ENCODE measurements around the gene RTN4R.
A peak's percentile ranks its signal among the peaks of the same experiment; 100 is the strongest.
"Not testable (repeated sequence)": the region's sequence is repeated elsewhere in the genome, so short reads cannot be mapped to it uniquely, and the experiment has no call there.

The RTN4R gene

DNA sequence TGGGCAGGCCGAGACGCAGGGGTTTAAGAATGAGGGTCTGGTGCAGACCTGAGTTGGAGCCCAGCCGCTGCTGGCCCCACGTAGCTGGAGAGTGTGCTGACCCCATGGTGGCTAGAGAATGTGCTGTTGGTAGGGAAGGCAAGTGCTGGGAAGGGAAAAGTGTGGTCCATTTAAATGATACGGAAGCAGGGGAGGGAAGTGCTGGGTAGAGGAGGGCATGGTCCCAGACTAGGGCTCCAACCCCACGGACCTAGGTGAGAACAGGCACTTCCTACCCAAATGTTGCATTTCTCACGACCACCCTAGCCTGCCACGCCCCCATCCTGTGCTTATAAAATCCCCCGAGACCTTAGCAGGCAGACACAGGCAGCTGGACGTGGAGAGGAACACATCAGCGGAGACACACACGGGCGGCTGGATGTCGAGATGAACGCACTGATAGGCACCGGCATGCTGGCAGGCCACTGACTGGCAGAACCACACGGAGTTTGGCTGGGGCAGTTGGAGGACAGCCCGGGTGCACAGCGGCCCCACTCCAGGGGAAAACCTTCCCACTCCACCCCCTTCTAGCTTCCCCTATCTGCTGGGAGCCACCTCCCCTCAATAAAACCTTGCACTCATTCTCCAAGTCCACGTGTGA is 18.8 kb upstream of the RTN4R start:
- not testable (repeated sequence) for DNase-seq (ENCODE audit: low spot score)

DNA sequence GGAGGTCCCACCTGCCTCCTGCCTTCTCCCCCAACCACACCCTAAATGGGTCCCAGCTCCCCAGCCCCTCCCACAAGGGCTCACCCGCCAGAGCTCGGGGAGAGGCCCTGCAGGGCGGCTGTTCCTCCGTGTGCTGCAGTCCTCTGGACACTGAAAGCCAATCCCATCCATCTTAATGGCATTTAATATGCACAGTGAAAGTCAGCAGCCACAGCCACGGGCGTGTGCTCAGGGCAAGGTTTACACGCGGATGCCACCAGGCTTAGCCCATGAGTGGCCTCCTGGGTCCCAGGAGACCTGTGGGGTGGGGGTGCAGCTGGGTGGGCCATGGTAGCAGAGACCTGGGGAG is 18.2 kb upstream of the RTN4R start:
- DNase-seq (ENCODE audit: low spot score), result not testable (repeated sequence)

DNA sequence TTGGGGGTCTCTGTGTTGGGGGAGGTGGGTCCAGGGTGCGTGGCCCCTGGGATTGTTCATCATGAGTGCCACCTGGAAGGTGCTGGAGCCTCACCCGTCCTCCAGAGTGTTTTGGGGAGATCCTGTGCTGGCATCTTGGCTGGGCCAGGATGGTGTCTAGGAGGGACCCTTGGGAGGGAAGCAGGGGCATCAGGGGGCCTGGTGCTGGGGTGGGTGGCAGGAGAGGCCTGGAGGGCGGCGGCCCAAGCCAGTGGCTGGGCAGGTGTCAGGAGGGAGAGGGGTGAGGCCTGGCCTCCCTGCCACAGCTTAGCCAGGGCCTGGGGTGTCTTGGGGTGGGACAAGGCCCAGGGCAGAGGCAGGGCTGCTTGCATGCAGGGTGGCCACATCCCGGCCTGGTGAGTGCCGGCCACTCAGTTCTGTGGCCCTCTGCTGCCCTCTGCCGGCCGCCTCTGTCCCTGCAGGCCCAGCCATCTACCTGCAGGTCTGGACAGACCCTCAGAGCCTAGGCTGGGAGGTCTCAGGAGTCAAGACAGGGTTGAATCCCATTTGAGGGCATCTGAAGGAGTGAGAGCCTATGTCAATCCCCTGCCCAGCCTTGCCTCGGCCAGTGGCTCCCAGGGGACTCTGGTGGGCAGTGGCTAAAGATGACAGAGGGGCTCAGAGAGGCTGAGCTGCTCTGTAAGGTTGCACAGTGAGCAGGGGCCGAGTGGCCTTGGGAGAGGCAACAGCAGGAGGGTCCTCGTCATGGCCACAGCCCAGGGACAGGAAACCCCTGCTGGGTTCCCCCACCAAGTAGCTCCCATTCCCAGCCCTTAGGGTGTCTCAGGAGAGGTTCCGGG is 17.6 kb upstream of the RTN4R start:
- peak; percentile 67 for DNase-seq (ENCODE audit: low spot score)

DNA sequence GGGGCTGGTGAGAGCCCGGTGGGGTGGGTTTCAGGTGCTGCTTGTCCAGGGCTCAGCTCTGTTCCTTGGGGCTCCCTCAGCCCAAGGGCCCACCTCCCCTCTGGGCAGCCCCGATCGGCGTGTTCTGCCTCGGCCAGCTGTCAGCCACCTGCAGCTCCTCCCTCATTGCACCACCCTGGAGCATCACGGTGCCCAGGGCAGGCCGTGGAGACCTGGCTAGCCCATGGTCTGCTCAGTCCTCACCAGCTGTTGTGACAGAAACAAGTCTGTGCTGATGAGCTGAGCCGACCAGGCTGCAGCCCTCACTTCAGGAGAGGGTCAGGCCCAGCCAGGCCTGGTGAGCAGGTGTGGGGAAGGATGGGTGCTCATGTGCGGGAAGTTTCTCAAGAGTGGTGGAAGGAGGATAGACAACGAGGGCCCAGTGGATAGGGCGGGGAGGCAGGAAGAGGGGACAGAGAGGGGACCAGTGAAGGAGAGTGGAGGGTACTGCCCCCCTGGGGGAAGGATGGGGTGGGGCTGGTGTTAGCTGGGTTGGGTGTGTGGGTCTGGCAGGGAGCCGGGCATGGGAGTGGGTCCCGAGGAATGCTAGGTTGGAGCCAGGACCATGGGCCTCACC is 16.5 kb upstream of the RTN4R start:
- DNase-seq (ENCODE audit: low spot score), result no peak

DNA sequence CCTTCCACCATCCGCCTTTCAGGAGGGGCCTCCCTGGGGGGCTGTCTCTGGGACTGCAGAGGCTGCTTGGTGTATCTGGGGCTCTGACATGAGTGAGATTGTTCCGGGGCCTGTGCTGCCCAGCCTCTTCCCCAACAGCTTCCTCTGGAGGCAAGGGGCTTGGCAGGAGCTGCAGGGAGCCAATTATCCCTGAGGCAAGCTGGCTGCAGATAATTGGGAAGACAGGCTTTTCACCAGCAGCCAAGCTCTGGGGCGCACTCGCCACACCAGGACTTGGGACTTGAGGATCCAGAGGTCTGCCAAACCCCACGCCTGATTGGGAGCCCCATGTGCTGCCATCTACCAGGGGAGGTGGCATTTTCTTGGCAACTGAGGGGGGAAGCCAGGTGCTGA is 15.6 kb upstream of the RTN4R start:
- DNase-seq (ENCODE audit: low spot score), result no peak

DNA sequence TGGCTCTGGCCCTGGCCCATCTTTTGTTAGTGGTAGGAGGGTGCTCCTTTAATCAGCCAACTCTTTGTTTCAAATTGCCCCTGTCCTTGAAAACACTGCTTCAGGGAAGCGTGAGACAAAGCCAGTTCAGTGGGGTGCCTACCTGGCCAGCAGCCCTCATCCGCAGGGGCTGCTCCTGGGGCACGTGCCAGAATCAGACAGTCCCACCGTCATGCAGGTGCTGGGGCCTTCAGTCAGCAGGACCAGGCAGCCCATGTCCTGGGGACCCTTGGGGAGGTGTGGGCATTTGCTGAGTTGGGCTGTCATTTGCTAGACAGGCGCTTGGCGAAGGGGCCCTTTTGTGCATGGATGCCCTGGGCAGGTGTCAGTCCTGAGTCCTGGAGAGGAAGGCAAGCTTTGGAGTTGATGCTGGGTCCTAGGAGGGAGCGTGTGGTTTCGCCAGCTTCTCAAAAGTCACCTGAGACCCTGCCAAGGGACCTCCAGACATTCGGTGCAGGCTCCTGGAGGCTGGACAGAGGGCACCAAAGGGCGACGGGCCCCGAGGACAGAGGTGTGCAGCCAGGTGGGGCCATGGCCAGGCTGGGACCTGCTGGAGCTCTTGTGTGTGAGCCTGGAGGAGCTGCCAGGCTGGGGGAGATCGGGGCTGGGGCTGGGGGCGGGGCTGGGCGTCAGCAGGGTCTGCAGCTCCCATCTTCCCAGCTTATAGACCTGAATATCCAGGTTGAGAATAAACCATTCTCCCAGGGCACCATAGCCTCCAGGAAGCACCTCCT is 15.0 kb upstream of the RTN4R start:
- DNase-seq (ENCODE audit: low spot score), result no peak

DNA sequence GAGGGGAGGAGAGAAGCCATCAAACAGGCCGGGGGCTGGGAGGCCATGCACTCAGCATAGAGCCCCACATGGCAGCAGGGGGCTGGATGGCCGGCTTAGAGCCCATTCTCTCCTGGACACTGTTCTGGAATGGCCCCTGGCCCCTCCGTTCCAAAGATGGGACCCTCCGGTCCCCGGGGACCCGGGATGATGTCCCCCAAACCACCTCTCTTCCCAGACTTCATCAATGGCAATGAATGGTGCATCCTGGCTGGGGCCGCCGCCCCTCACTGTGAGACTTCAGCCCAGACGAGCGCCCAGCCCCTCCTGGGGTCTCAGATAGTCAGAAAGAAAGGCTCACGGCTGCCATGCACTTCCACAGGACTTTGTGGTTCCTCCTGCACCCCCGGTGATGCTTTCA is 13.8 kb upstream of the RTN4R start:
- no peak for DNase-seq (ENCODE audit: low spot score)

DNA sequence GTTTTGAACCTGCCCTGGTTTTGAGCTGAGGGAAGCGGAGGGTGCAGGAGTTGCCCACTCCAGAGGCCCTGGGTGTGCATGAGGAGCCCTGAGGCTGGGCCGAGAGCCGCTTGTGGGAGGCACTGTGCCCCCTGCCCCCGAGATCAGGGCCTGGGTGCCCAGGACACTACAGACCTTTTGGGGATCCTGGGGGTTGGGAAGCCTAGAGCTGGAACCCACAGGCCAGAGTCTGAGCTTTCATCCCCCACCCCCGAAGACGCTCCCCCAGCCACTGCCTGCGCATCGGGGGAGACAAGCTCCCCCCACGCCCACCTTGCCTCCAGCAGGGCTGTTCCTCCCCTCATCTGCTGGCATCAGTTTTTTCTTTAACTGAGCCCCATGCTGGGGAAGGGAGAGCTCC is 13.4 kb upstream of the RTN4R start:
- not testable (repeated sequence) for DNase-seq (ENCODE audit: low spot score)

DNA sequence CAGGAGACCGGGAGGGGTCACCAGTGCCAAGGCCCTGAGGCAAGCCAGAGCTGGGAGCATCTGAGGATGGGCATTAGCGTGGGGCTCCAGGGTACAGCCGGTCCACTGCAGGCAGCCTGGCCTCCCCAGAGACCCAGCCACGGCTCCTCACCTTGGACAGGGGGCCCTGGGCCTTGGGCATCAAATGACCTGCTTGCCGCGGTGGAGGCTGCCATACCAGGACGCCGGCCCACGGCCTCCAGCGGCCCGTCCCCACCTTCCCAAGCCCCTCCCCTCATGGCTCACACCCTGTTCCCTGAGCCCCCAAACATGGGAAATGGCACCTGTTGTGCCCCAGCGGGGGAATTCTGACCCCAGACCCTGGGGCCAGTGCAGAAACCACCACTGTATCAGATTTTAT is 12.7 kb upstream of the RTN4R start:
- no peak for DNase-seq (ENCODE audit: low spot score)

DNA sequence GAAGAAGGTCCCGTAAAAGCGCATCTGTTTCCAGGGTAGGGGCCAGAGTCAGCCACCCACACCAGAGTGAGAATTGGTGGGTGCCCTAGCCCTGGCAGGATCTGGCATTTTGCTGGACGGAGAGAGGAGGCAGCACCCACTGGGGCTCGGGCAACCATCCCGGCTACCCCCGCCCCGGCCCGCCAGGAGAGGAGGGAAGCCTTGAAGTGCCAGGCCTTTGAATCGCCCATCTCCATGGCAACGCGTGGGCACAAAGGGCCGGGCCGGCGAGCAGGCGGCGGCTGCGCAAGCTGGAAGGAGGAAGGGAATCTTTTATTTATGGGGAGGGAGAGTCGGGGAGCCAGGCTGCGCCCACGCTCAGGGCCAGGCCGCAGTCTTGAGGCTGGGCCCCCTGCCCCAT is 12.0 kb upstream of the RTN4R start:
- not testable (repeated sequence) for DNase-seq (ENCODE audit: low spot score)

DNA sequence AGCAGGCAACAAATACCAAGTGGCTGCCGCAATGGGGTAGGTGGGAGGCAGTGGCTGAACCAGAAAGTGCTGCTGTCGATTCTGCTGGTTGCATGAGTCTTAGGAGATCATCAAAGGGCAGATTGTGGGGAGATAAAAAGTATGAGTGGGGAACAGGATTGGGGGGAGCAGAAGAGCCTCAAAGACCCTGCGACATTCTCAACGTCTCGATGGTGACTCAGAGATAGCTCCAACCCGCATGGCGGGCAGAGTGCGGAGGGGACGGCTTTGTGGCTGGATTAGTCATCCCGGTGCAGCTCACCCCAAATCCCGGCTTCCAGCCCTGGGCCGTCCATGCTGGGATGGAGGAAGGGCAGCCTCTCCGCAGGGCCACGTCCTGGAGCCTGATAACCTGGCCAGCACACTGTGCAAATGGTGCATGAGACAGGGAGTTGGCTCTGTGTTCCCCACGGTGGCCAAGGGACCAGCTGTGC is 11.6 kb upstream of the RTN4R start:
- no peak for DNase-seq (ENCODE audit: low spot score)

DNA sequence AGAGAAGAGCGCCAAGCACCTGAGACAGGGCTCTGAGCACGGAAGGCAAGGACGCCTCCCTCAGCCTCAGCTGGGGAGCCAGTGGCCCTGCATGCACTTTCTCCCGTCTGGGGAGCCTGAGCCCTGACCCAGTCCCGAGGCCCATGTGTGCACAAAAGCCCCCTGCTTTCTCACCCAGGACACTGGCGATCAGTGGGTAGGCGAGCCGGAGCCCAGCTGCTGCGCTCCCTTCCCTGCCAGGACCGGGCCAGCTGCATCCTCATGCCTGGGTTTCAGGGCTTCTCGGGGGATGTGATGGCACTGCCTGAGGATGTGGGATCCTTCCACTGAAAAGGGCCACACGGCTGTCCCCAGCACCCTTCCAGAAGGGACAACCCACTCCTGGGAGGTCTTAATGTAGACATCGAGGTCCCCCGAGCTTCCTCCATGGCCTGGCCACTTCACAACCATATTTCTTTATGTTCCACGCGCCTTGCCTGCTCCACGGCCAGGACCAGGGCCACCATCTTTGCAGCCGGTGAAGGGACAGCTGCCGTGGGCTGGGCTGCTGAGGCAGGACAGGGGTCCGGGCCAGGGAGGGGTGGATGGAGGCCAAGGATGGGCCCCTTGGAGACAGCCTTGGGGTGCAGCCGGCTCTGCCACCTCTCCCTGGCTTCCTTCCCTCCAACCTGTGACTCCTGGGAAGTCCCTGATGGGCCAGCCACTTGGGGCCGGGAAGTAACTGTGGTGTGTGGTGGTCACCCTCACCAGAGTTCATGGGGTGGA is 10.8 kb upstream of the RTN4R start:
- DNase-seq (ENCODE audit: low spot score), result not testable (repeated sequence)

DNA sequence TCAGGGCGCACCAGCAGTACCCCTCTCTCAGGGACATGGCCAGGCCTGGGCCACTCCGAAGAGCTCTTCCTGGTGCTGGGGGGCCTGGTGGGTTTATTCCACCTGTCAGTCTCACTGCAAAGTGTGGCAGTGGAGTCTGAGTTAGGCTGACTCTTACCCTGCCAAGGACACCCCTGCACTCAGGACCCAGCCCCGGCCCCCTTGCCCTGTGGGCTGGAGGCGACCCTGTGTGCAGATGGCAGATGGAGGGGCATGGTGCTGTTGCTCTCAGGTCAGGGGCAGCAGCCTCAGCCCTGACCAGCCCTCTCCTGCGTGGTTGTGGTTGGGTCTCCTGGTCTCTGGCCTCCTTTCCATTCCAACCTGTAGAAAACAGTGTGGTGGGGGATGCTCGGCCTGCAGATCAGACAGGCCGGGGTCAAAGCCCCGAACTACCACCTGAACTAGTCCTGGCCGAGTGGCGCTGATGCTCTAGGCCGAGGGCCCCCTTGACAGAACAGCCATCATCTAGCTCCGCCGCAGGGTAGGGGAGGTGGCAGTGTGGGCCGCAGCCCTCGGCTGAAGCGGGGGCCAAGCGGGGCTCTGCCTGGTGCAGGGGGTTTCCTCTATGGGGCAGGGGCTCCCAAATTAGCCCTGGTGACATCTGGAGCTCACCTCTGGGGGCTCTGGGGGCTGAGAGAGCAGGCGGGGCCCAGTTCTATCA is 10.0 kb upstream of the RTN4R start:
- DNase-seq (ENCODE audit: low spot score), result not testable (repeated sequence)

DNA sequence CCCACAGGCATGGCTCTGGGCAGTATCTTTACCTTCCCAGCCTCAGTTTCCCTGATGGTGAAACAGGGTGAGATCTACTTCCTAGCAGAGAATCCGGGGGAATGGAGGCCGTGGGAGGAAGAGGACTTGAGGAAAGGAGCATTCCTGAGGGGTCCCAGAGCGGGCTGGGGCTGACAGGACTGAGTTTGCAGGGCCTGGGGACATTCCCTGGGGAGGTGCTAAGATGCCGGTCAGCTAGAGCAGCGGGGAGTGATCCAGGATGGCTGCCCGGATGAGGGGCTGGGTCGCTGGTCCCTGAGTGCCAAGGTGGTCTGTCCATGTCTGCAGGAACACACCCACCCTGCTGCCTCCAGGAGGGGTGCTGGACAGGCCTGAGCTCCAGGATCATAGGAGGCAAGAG is 8.3 kb upstream of the RTN4R start:
- no peak for DNase-seq (ENCODE audit: low spot score)

DNA sequence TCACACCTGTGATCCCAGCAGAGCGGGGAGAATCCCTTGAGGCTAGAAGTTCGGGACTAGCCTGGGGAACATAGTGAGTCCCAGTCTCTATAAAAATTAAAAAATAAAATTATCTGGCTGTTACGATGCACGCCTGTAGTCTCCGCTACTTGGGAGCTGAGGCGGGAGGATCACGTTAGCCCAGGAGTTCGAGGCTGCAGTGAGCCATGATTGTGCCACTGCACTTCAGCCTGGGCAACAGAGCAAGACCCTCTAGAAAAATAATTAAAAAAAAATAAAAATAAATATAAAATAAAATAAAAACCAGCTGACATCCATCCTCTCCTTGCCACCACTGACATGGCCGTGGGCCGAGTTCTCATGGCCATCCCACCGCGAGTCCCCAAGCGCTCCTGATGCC is 7.7 kb upstream of the RTN4R start:
- no peak for DNase-seq (ENCODE audit: low spot score)

DNA sequence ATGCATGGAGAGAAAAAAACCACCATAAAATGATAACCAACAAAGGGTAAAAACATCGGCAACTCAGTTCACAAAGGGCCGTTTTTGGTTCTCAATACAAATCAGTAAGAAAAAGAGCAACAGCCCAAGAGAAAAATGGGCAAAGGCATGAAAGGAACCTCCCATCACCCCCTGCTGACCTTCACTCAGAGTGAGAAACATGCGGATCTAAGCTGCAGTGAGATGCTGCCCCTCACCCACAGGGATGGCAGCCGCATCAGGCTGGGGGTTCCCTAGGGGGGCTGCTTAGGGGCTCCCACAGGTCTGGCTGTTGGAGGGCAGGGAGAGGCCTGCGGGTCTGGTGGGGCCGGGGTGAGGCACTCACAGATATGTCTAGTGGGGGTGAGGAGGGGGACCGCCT is 7.2 kb upstream of the RTN4R start:
- DNase-seq (ENCODE audit: low spot score), result not testable (repeated sequence)

DNA sequence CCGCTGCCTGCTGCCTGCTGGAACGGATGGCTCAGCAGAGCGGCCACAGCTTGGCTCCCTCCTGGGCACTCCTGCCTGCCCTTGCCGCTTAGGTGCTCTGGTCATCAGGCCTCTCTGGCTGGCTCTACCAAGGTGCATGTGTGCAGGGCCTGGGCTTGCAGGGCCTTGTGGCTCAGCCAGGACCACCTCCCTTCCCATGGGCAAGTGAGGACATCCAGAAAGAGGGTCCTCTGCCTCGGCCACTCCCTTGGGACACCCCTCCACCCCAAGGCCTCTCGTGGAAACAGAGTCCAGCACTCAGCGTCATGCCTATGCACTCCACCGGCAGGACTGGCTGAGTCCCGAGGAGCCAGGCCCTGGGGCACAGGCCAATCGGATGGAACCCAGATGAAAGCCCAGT is 6.3 kb upstream of the RTN4R start:
- DNase-seq (ENCODE audit: low spot score), result not testable (repeated sequence)

DNA sequence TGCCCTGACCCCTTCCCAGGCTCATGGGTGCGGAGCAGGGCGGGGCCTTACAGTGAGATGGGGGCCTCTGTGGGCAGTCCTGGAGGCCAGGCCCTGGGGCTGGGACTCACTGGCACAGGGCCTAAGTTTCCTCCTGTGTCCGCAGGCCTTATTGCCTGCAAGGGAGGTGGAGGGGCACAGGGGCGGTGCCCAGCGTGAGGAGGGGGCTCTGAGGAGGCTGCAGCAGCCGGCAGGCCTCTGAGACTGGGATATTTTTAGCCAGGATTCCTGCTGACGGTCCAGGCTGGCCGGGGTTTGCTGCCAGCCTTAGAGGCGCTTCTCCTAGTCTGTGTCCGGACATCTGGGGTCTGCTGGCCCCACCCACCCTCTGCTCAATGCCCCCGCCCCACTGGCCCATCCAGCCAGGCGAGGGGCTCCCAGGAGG is 5.7 kb upstream of the RTN4R start:
- no peak for DNase-seq (ENCODE audit: low spot score)

DNA sequence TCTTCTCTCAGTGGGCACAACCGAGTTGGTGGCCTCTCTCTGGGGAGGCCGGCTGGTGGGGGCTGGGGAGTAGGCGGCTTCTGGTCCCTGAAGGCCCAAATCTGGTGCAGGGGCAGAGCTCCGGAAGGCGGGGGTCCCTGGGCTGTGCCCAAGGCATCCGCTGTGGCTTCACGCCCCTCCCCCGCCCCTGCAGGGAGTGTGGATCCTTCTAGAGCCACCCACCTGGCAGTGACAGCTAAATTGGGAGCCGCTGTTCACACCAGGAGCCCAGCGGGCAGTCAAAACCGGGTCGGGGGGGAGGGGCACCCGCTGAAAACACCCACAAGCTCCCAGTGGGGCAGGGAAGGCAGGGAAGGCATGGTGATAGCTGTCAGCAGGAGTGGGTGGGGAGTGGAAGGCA is 4.6 kb upstream of the RTN4R start:
- no peak for DNase-seq (ENCODE audit: low spot score)

DNA sequence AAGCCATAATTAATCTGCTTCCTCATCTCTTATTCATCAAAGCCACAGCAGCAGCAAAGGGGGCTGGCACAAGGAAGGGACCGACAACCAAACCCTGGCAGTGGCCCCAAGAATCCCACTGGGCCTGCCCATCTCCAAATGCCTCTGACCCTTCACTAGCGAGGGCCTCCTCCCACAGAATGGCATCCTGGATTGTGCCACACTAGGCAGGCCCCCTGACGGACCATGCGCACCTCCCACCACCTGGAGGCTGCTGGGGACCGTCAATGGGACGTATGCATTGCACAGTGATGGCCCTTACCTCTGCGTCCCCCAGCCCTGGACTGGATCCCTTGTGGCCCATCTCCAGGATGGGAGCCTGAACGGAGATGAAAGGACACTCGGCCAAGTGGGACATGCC is 4.1 kb upstream of the RTN4R start:
- DNase-seq (ENCODE audit: low spot score), result no peak
